Thyroid gland (tissue), 4 donors: ENCODE results near the gene BBC3.

Experiments
- POLR2A ChIP-seq, 2 donors: fragments of 450-650 bp; IDR thresholded peaks; one replicate each; pipeline ENCODE4 v1.6.1; 2017; ENCODE audit warnings: antibody characterized with exemption in 2 of 2, mild to moderate bottlenecking in 2 of 2, moderate library complexity in 1 of 2
- TF ChIP-seq, protein P1 (sequence below), 6 experiments: fragments of 200-600 bp in 3 of 6; fragments of 450-650 bp in 3 of 6; sonication (generic) in 3 of 6; IDR thresholded peaks; one replicate each; pipeline ENCODE4 v1.5.1; 2016 to 2019; ENCODE audit warnings: antibody characterized with exemption in 6 of 6, mild to moderate bottlenecking in 2 of 6, inconsistent platforms in 1 of 6, moderate library complexity in 1 of 6

DNA sequence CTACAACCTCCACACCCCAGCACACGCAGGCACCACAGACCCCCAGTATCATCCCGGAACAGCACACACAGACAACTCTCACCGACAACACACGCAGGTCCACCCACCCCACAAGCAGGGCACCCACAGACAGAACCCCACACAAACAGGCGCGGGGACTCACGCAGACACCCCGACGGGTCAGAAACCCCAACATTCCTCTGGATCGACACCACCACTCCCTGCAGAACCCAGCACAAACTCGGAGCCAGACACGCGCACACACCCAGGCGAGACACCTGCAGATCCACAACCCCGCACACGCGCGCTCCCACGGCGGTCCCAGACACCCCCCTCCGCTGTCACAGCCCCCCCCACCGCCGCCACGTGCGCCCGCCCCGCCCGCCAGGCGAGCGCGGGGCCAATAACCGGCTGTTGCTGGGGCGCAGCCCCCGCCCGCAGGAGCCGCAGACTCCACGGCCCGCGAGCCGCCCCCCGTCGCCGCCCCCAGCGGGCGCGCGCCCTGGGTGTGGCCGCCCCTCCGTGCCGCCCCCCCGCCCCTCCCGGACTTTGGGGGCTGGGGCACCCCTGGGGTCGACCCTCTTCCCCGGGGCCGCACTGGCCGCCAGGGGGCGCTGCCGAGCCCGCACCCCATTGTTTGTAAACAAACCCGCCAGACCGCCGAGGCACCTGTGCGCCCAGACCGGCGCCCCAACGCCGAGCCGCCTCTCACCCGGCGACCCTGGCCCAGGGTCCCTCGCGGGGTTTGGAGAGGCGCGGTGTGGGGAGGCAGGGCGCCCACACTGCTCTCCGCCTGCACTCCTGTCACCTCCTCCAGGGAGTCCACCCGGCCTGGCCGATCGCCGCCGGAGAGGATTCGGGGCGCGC is 712 bp downstream of the BBC3 start:
- TF ChIP-seq, protein P1, sequence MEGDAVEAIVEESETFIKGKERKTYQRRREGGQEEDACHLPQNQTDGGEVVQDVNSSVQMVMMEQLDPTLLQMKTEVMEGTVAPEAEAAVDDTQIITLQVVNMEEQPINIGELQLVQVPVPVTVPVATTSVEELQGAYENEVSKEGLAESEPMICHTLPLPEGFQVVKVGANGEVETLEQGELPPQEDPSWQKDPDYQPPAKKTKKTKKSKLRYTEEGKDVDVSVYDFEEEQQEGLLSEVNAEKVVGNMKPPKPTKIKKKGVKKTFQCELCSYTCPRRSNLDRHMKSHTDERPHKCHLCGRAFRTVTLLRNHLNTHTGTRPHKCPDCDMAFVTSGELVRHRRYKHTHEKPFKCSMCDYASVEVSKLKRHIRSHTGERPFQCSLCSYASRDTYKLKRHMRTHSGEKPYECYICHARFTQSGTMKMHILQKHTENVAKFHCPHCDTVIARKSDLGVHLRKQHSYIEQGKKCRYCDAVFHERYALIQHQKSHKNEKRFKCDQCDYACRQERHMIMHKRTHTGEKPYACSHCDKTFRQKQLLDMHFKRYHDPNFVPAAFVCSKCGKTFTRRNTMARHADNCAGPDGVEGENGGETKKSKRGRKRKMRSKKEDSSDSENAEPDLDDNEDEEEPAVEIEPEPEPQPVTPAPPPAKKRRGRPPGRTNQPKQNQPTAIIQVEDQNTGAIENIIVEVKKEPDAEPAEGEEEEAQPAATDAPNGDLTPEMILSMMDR (IDR thresholded peaks at IDR 0.05), result peak; percentile 27 to 96 (median 60)
- no peak for TF ChIP-seq POLR2A (IDR thresholded peaks at IDR 0.05)
